WTC11 (cell line): ENCODE results near the gene DNAJC8. TPM values are rescaled to one million over a fixed set of nuclear protein-coding genes. Genes with fewer than 3 reads are reported as not detected.
A peak's percentile ranks its signal among the peaks of the same experiment; 100 is the strongest.

Experiments used
- ATAC-seq: fragments of 200-7000 bp; cut with Tn5 transposase; 2 replicates; pipeline ENCODE4 v1.10.0; 2021; ENCODE audit warnings: mild to moderate bottlenecking, moderate library complexity
- CTCF ChIA-PET: fragments of 300-600 bp; sonication (Branson Sonifier 250); formaldehyde crosslinking; loops from one replicate; lab custom pipeline; 2021; ENCODE audit warnings: antibody characterized with exemption; lab: Charles Lee
- POLR2A ChIA-PET: fragments of 350-600 bp; sonication (Branson Sonifier 250); formaldehyde crosslinking; loops from one replicate; lab custom pipeline; 2021; ENCODE audit warnings: antibody characterized with exemption; lab: Charles Lee
- DNase-seq: peaks from one replicate; pipeline ENCODE4 v3.0.0; 2021; ENCODE audit warnings: low spot score
- H3K27ac Mint-ChIP-seq: 2 replicates; pipeline ENCODE4 v1.8.0; 2021; ENCODE audit warnings: mixed read lengths
- H3K27me3 Mint-ChIP-seq: 2 replicates; pipeline ENCODE4 v1.8.0; 2021; ENCODE audit warnings: low read depth, mild to moderate bottlenecking, moderate library complexity, mixed read lengths
- H3K36me3 Mint-ChIP-seq: 2 replicates; pipeline ENCODE4 v1.8.0; 2021; ENCODE audit warnings: mixed read lengths
- H3K4me1 Mint-ChIP-seq: 2 replicates; pipeline ENCODE4 v1.8.0; 2022; ENCODE audit warnings: mixed read lengths
- H3K4me3 Mint-ChIP-seq: 2 replicates; pipeline ENCODE4 v1.8.0; 2021; ENCODE audit warnings: mild to moderate bottlenecking, moderate library complexity, mixed read lengths
- H3K9me3 Mint-ChIP-seq: 2 replicates; pipeline ENCODE4 v1.8.0; 2021; ENCODE audit warnings: mixed read lengths
- ELF4 ChIP-seq: sonication (generic); formaldehyde crosslinking; IDR thresholded peaks from 2 replicates; pipeline ENCODE4 v1.8.1; 2022; ENCODE audit warnings: low read depth, mild to moderate bottlenecking, moderate library complexity, missing genetic modification reagents
- EMX1 ChIP-seq: fragments of 250-450 bp; sonication (Bioruptor Pico); IDR thresholded peaks from 2 replicates; pipeline ENCODE4 v1.8.0; 2021; ENCODE audit warnings: mild to moderate bottlenecking
- ETV6 ChIP-seq: sonication (generic); formaldehyde crosslinking; IDR thresholded peaks from 2 replicates; pipeline ENCODE4 v1.8.1; 2022; ENCODE audit warnings: mild to moderate bottlenecking, missing genetic modification reagents
- GABPB1 ChIP-seq: sonication (generic); formaldehyde crosslinking; IDR thresholded peaks from 2 replicates; pipeline ENCODE4 v1.8.1; 2023; ENCODE audit warnings: mild to moderate bottlenecking, missing genetic modification reagents
- GTF2I ChIP-seq: fragments of 250-450 bp; sonication (Bioruptor Pico); conservative IDR thresholded peaks from 2 replicates; pipeline ENCODE4 v1.4.0; 2021; ENCODE audit warnings: mild to moderate bottlenecking
- IRF2 ChIP-seq: sonication (generic); formaldehyde crosslinking; IDR thresholded peaks from 2 replicates; pipeline ENCODE4 v1.8.0; 2022; ENCODE audit warnings: low read depth, missing genetic modification reagents, borderline replicate concordance
- MXD4 ChIP-seq: fragments of 250-450 bp; sonication (Bioruptor Pico); IDR thresholded peaks from 2 replicates; pipeline ENCODE4 v1.8.0; 2021; ENCODE audit warnings: mild to moderate bottlenecking, moderate library complexity, borderline replicate concordance
- NFATC4 ChIP-seq: fragments of 250-450 bp; sonication (Bioruptor Pico); IDR thresholded peaks from 2 replicates; pipeline ENCODE4 v1.9.0; 2021; ENCODE audit warnings: mild to moderate bottlenecking
- NFYB ChIP-seq: sonication (generic); formaldehyde crosslinking; conservative IDR thresholded peaks from 2 replicates; pipeline ENCODE4 v1.8.0; 2022; ENCODE audit warnings: low read depth, missing genetic modification reagents
- OVOL2 ChIP-seq: fragments of 250-450 bp; sonication (Bioruptor Pico); IDR thresholded peaks from 2 replicates; pipeline ENCODE4 v1.9.0; 2021; ENCODE audit warnings: mild to moderate bottlenecking, borderline replicate concordance
- RELA ChIP-seq: sonication (generic); formaldehyde crosslinking; IDR thresholded peaks from 2 replicates; pipeline ENCODE4 v1.8.1; 2022; ENCODE audit warnings: missing genetic modification reagents, mild to moderate bottlenecking, borderline replicate concordance
- TEAD4 ChIP-seq: sonication (generic); formaldehyde crosslinking; IDR thresholded peaks from 2 replicates; pipeline ENCODE4 v1.8.0; 2022; ENCODE audit warnings: mild to moderate bottlenecking, missing genetic modification reagents
- TP53 ChIP-seq: sonication (generic); formaldehyde crosslinking; IDR thresholded peaks from 2 replicates; pipeline ENCODE4 v1.8.1; 2023; ENCODE audit warnings: mild to moderate bottlenecking, missing genetic modification reagents
- ZNF138 ChIP-seq: sonication (generic); formaldehyde crosslinking; conservative IDR thresholded peaks from 2 replicates; pipeline ENCODE4 v1.8.1; 2022; ENCODE audit warnings: mild to moderate bottlenecking, moderate library complexity, missing genetic modification reagents
- ZNF232 ChIP-seq: sonication (generic); formaldehyde crosslinking; IDR thresholded peaks from 2 replicates; pipeline ENCODE4 v1.8.0; 2022; ENCODE audit warnings: mild to moderate bottlenecking, missing genetic modification reagents
- ZNF317 ChIP-seq: sonication (generic); formaldehyde crosslinking; IDR thresholded peaks from 2 replicates; pipeline ENCODE4 v1.8.1; 2023; ENCODE audit warnings: low read depth, mild to moderate bottlenecking, moderate library complexity, missing genetic modification reagents, borderline replicate concordance
- ZNF423 ChIP-seq: fragments of 250-450 bp; sonication (Bioruptor Pico); IDR thresholded peaks from 2 replicates; pipeline ENCODE4 v2.1.2; 2022; ENCODE audit warnings: mild to moderate bottlenecking, moderate library complexity
- total RNA-seq: library from RNA; stranded (reverse); gene quantifications from 3 replicates; pipeline ENCODE4 v1.2.3, GENCODE V29; 2021
- TF ChIP-seq, protein P1 (sequence below): fragments of 250-450 bp; sonication (Bioruptor Pico); conservative IDR thresholded peaks from 2 replicates; pipeline ENCODE4 v1.9.0; 2021; ENCODE audit warnings: mild to moderate bottlenecking
- TF ChIP-seq, protein P2 (sequence below): sonication (generic); formaldehyde crosslinking; IDR thresholded peaks from 2 replicates; pipeline ENCODE4 v1.8.1; 2023; ENCODE audit warnings: mild to moderate bottlenecking, missing genetic modification reagents, moderate library complexity
- TF ChIP-seq, protein P3 (sequence below): sonication (generic); formaldehyde crosslinking; IDR thresholded peaks from 2 replicates; pipeline ENCODE4 v1.8.1; 2023; ENCODE audit warnings: mild to moderate bottlenecking, moderate library complexity, missing genetic modification reagents
- TF ChIP-seq, protein P4 (sequence below): sonication (generic); formaldehyde crosslinking; IDR thresholded peaks from 2 replicates; pipeline ENCODE4 v1.8.1; 2022; ENCODE audit warnings: mild to moderate bottlenecking, moderate library complexity, missing genetic modification reagents
- TF ChIP-seq, protein P5 (sequence below): sonication (generic); formaldehyde crosslinking; IDR thresholded peaks from 2 replicates; pipeline ENCODE4 v1.8.1; 2023; ENCODE audit warnings: mild to moderate bottlenecking, missing genetic modification reagents

DNAJC8 gene
- total RNA-seq, 1 experiment from 2014 or later: 112 TPM

- no peaks in the 10 kb centered on the region for H3K27me3 Mint-ChIP-seq
- no peak for TF ChIP-seq ELF4 (CRISPR knock-in tag)
- TF ChIP-seq ZNF423 (CRISPR knock-in tag): peak; percentile 70
- TF ChIP-seq, all 79 proteins: peak for 1
- CTCF ChIA-PET: interaction anchor here (0.6 to 2.8 kb wide), 9 partner anchors 13 to 339 kb away, joined by 3 to 25 read pairs (median 4); partner anchors contain the start of gene EYA3
- H3K4me3 Mint-ChIP-seq: no peak overlapping the region
- no peak for DNase-seq
- POLR2A ChIA-PET: interaction anchor here (0.5 to 0.6 kb wide), 3 partner anchors 133 to 295 kb away, joined by 3 to 4 read pairs (median 4); no protein-coding TSS in a partner anchor
- peak overlapping the region; percentile 94 for H3K27ac Mint-ChIP-seq
- H3K9me3 Mint-ChIP-seq: no peaks in the 10 kb centered on the region
- no peak for ATAC-seq
- H3K36me3 Mint-ChIP-seq: peaks cover 23% of the 10 kb centered on the region
- peaks cover 33% of the 10 kb centered on the region for H3K4me1 Mint-ChIP-seq
Measured at GRCh38 chr1:28196330-28196729, 36.5 kb downstream of the DNAJC8 start.

GRCh38 chr1:28195780-28196179, 37.0 kb downstream of the DNAJC8 start:
- DNase-seq: peak; percentile 31
- peaks cover 17% of the 10 kb centered on the region for H3K36me3 Mint-ChIP-seq
- no peak overlapping the region for H3K27ac Mint-ChIP-seq
- H3K4me3 Mint-ChIP-seq: no peak overlapping the region
- POLR2A ChIA-PET: interaction anchor here (0.6 to 1.0 kb wide), 2 partner anchors 18 to 134 kb away, joined by 3 to 4 read pairs; no protein-coding TSS in a partner anchor
- no peaks in the 10 kb centered on the region for H3K27me3 Mint-ChIP-seq
- CTCF ChIA-PET: interaction anchor here (0.6 to 2.8 kb wide), 8 partner anchors 13 to 338 kb away, joined by 3 to 25 read pairs (median 4); no protein-coding TSS in a partner anchor
- TF ChIP-seq NFATC4 (CRISPR knock-in tag) (no peak), RELA (no peak), EMX1 (CRISPR knock-in tag) (no peak), ZNF138 (CRISPR knock-in tag) (no peak), NFYB (CRISPR knock-in tag) (no peak), GTF2I (CRISPR knock-in tag) (no peak), ZNF232 (no peak), TP53 (CRISPR knock-in tag) (no peak), MXD4 (no peak), OVOL2 (no peak), ETV6 (CRISPR knock-in tag) (no peak), TEAD4 (CRISPR knock-in tag) (no peak), GABPB1 (CRISPR knock-in tag) (no peak), ZNF317 (no peak), IRF2 (CRISPR knock-in tag) (no peak)
- TF ChIP-seq, protein P1, sequence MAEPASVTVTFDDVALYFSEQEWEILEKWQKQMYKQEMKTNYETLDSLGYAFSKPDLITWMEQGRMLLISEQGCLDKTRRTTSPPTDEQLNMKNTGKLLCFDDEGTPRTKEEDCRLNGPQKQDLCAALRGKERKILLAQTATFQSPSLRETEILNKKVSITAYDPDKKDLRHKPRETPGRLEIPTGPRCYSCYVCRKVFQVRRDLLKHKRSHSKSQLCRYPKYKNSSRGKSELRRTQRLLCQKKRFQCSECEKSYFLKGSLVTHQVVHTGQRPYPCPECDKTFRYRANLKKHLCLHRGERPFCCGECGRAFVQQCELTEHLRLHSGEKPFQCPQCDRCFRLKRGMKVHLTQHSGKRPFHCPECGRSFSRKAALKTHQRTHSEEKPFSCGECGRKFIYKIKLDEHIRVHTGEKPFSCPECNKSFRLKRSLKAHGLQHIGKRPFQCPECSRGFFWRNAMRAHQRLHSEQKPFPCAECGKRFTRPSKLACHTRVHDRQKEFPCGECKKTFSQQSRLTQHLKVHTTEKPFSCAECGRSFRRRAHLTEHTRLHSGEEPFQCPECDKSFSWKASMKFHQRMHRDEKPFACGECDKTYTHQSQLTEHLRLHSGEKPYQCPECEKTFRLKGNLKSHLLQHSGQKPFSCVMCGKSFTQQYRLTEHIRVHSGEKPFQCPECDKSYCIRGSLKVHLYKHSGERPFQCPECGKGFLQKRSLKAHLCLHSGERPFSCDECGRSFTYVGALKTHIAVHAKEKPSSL: no peak
- TF ChIP-seq, protein P2, sequence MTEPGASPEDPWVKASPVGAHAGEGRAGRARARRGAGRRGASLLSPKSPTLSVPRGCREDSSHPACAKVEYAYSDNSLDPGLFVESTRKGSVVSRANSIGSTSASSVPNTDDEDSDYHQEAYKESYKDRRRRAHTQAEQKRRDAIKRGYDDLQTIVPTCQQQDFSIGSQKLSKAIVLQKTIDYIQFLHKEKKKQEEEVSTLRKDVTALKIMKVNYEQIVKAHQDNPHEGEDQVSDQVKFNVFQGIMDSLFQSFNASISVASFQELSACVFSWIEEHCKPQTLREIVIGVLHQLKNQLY (CRISPR knock-in tag): no peak
- TF ChIP-seq, protein P3, sequence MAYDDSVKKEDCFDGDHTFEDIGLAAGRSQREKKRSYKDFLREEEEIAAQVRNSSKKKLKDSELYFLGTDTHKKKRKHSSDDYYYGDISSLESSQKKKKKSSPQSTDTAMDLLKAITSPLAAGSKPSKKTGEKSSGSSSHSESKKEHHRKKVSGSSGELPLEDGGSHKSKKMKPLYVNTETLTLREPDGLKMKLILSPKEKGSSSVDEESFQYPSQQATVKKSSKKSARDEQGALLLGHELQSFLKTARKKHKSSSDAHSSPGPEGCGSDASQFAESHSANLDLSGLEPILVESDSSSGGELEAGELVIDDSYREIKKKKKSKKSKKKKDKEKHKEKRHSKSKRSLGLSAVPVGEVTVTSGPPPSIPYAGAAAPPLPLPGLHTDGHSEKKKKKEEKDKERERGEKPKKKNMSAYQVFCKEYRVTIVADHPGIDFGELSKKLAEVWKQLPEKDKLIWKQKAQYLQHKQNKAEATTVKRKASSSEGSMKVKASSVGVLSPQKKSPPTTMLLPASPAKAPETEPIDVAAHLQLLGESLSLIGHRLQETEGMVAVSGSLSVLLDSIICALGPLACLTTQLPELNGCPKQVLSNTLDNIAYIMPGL (CRISPR knock-in tag): no peak
- TF ChIP-seq, protein P4, sequence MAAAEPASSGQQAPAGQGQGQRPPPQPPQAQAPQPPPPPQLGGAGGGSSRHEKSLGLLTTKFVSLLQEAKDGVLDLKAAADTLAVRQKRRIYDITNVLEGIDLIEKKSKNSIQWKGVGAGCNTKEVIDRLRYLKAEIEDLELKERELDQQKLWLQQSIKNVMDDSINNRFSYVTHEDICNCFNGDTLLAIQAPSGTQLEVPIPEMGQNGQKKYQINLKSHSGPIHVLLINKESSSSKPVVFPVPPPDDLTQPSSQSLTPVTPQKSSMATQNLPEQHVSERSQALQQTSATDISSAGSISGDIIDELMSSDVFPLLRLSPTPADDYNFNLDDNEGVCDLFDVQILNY (CRISPR knock-in tag): no peak
- TF ChIP-seq, protein P5, sequence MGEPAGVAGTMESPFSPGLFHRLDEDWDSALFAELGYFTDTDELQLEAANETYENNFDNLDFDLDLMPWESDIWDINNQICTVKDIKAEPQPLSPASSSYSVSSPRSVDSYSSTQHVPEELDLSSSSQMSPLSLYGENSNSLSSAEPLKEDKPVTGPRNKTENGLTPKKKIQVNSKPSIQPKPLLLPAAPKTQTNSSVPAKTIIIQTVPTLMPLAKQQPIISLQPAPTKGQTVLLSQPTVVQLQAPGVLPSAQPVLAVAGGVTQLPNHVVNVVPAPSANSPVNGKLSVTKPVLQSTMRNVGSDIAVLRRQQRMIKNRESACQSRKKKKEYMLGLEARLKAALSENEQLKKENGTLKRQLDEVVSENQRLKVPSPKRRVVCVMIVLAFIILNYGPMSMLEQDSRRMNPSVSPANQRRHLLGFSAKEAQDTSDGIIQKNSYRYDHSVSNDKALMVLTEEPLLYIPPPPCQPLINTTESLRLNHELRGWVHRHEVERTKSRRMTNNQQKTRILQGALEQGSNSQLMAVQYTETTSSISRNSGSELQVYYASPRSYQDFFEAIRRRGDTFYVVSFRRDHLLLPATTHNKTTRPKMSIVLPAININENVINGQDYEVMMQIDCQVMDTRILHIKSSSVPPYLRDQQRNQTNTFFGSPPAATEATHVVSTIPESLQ (CRISPR knock-in tag): no peak
- TF ChIP-seq, all 79 proteins: peak for 0
- Mint-ChIP-seq H3K4me1 (peaks cover 33% of the 10 kb centered on the region), H3K9me3 (no peaks in the 10 kb centered on the region)
- ATAC-seq: peak; percentile 16
